H1 (cell line): ENCODE results near the gene PHF10. TPM values are rescaled to one million over a fixed set of nuclear protein-coding genes. Genes with fewer than 3 reads are reported as not detected.

Source experiments
- CTCF ChIA-PET: fragments of 300-600 bp; sonication (Branson Sonifier 250); formaldehyde crosslinking; loops from one replicate; lab custom pipeline; 2021; ENCODE audit not compliant: partially characterized antibody; lab: Charles Lee
- POLR2A ChIA-PET: fragments of 300-600 bp; sonication (Branson Sonifier 250); formaldehyde crosslinking; loops from one replicate; lab custom pipeline; 2021; ENCODE audit warnings: inconsistent platforms; ENCODE audit not compliant: partially characterized antibody; lab: Charles Lee
- DNase-seq, 2 experiments: peaks; one replicate each; pipeline versions ENCODE4 v3.0.0 to v3.0.0-alpha.2; 2010 to 2022; ENCODE audit warnings: low spot score in 2 of 2, low read depth in 1 of 2, mixed read lengths in 1 of 2
- FAIRE-seq: peaks from 2 replicates; lab custom pipeline; 2011; peaks lifted over from hg19 to GRCh38; lab: Jason Lieb, UNC
- H2AFZ ChIP-seq: 2 replicates; pipeline ENCODE4 v1.8.1; 2012; ENCODE audit warnings: low read length, inconsistent platforms
- H2AK5ac ChIP-seq: 2 replicates; pipeline ENCODE4 v1.6.1; 2013; ENCODE audit warnings: low read depth, low read length
- H2BK120ac ChIP-seq: replicated peaks from 2 replicates; pipeline ENCODE3; 2013; ENCODE audit warnings: low read depth, low read length, inconsistent platforms
- H2BK12ac ChIP-seq: 2 replicates; pipeline ENCODE4 v1.6.1; 2013; ENCODE audit warnings: low read depth, low read length
- H2BK15ac ChIP-seq: 2 replicates; pipeline ENCODE4 v1.6.1; 2013; ENCODE audit warnings: low read length
- H2BK20ac ChIP-seq: 2 replicates; pipeline ENCODE4 v1.6.1; 2013; ENCODE audit warnings: low read length
- H2BK5ac ChIP-seq: 2 replicates; pipeline ENCODE4 v1.6.1; 2013; ENCODE audit warnings: low read depth, low read length
- H3K14ac ChIP-seq: 2 replicates; pipeline ENCODE4 v1.6.1; 2013; ENCODE audit warnings: inconsistent platforms; ENCODE audit not compliant: insufficient read length
- H3K18ac ChIP-seq: 2 replicates; pipeline ENCODE4 v1.6.1; 2013; ENCODE audit warnings: low read length; ENCODE audit errors: extremely low read depth
- H3K23ac ChIP-seq: 2 replicates; pipeline ENCODE4 v1.6.1; 2013; ENCODE audit warnings: inconsistent platforms; ENCODE audit not compliant: insufficient read length
- H3K23me2 ChIP-seq: 2 replicates; pipeline ENCODE4 v1.6.1; 2013; ENCODE audit warnings: low read depth, low read length
- H3K27ac ChIP-seq: 2 replicates; pipeline ENCODE4 v1.6.1; 2011; ENCODE audit warnings: low read depth, low read length, inconsistent platforms
- H3K27me3 ChIP-seq, 4 experiments: replicated peaks in 1 of 4; 1 replicate in 1 of 4; 2 replicates in 3 of 4; pipeline versions ENCODE4 v1.6.1 to v1.8.1; 2011 to 2013; ENCODE audit warnings: low read length in 3 of 4, mild to moderate bottlenecking in 3 of 4, inconsistent platforms in 2 of 4, mixed read lengths in 2 of 4, moderate library complexity in 1 of 4; ENCODE audit not compliant: control insufficient read depth in 3 of 4, insufficient read depth in 3 of 4; ENCODE audit errors: extremely low read depth in 1 of 4
- H3K36me3 ChIP-seq, 4 experiments: 2 replicates each; pipeline versions ENCODE4 v1.6.1 to v1.8.1; 2011 to 2013; ENCODE audit warnings: mild to moderate bottlenecking in 4 of 4, low read length in 3 of 4, moderate library complexity in 2 of 4, control low read depth in 1 of 4, inconsistent platforms in 1 of 4; ENCODE audit not compliant: insufficient read depth in 4 of 4, control insufficient read depth in 2 of 4
- H3K4ac ChIP-seq: replicated peaks from 2 replicates; pipeline ENCODE3; 2013; ENCODE audit warnings: low read length, low read depth, mixed read lengths, inconsistent platforms; ENCODE audit not compliant: insufficient read length
- H3K4me1 ChIP-seq, 4 experiments: replicated peaks in 1 of 4; 1 replicate in 1 of 4; 2 replicates in 3 of 4; pipeline versions ENCODE4 v1.6.1 to v1.8.1; 2011 to 2013; ENCODE audit warnings: low read length in 3 of 4, inconsistent platforms in 2 of 4, mixed read lengths in 1 of 4; ENCODE audit not compliant: insufficient read depth in 4 of 4, control insufficient read depth in 3 of 4
- H3K4me2 ChIP-seq, 2 experiments: 2 replicates each; pipeline versions ENCODE4 v1.6.1 to v1.8.1; 2011 to 2013; ENCODE audit warnings: low read depth in 2 of 2, low read length in 2 of 2, control low read depth in 1 of 2, inconsistent platforms in 1 of 2, mild to moderate bottlenecking in 1 of 2; ENCODE audit not compliant: insufficient read depth in 1 of 2
- H3K4me3 ChIP-seq, 4 experiments: fragments of 200-600, 300-600 bp in 1 of 4; sonication (generic), shearing (Covaris generic), sonication (Bioruptor Twin) in 1 of 4; 2 replicates each; pipeline versions ENCODE4 v1.5.1 to v1.8.1; 2011 to 2016; ENCODE audit warnings: low read length in 4 of 4, low read depth in 3 of 4, control low read depth in 2 of 4, inconsistent platforms in 2 of 4, mild to moderate bottlenecking in 2 of 4, mixed read lengths in 1 of 4, moderate library complexity in 1 of 4; ENCODE audit not compliant: insufficient read depth in 2 of 4; ENCODE audit errors: extremely low read depth in 1 of 4
- H3K56ac ChIP-seq: replicated peaks from 2 replicates; pipeline ENCODE3; 2013; ENCODE audit warnings: low read depth, mild to moderate bottlenecking, mixed read lengths, low read length, inconsistent platforms; ENCODE audit not compliant: insufficient read length
- H3K79me1 ChIP-seq: 2 replicates; pipeline ENCODE4 v1.6.1; 2013; ENCODE audit warnings: low read depth, low read length, control low read depth
- H3K79me2 ChIP-seq, 2 experiments: 2 replicates each; pipeline versions ENCODE4 v1.6.1 to v1.8.1; 2012 to 2013; ENCODE audit warnings: low read length in 2 of 2, mild to moderate bottlenecking in 2 of 2, inconsistent platforms in 1 of 2; ENCODE audit not compliant: insufficient read depth in 2 of 2, control insufficient read depth in 1 of 2
- H3K9ac ChIP-seq, 4 experiments: replicated peaks in 1 of 4; 1 replicate in 1 of 4; 2 replicates in 3 of 4; pipeline versions ENCODE4 v1.6.1 to v1.8.1; 2011 to 2013; ENCODE audit warnings: low read depth in 3 of 4, low read length in 3 of 4, control low read depth in 2 of 4, mild to moderate bottlenecking in 2 of 4, moderate library complexity in 2 of 4, inconsistent platforms in 1 of 4; ENCODE audit errors: extremely low read depth in 1 of 4
- H3K9me3 ChIP-seq, 2 experiments: 2 replicates each; pipeline versions ENCODE4 v1.6.1 to v1.8.1; 2012 to 2013; ENCODE audit warnings: mild to moderate bottlenecking in 2 of 2, moderate library complexity in 2 of 2, control low read depth in 1 of 2, inconsistent platforms in 1 of 2, low read depth in 1 of 2, low read length in 1 of 2, mixed read lengths in 1 of 2; ENCODE audit not compliant: insufficient read depth in 2 of 2
- H4K20me1 ChIP-seq, 2 experiments: replicated peaks in 1 of 2; 2 replicates each; pipeline versions ENCODE3 to v1.8.1; 2011 to 2013; ENCODE audit warnings: inconsistent platforms in 2 of 2, low read length in 2 of 2, mild to moderate bottlenecking in 1 of 2; ENCODE audit not compliant: insufficient read depth in 2 of 2, control insufficient read depth in 1 of 2
- H4K5ac ChIP-seq: 2 replicates; pipeline ENCODE4 v1.6.1; 2013; ENCODE audit warnings: low read length, low read depth, mixed read lengths, inconsistent platforms; ENCODE audit not compliant: insufficient read length
- H4K8ac ChIP-seq: 2 replicates; pipeline ENCODE4 v1.8.0; 2013; ENCODE audit warnings: mild to moderate bottlenecking, moderate library complexity, low read length, inconsistent platforms; ENCODE audit not compliant: insufficient read depth; ENCODE audit errors: extremely low read depth
- H4K91ac ChIP-seq: replicated peaks from 2 replicates; pipeline ENCODE3; 2013; ENCODE audit warnings: low read length, mixed read lengths, inconsistent platforms; ENCODE audit not compliant: insufficient read length
- BACH1 ChIP-seq: IDR thresholded peaks from 2 replicates; pipeline ENCODE4 v1.6.1; 2012; ENCODE audit warnings: low read length, improper control_type of control experiment
- EGR1 ChIP-seq: IDR thresholded peaks from 2 replicates; pipeline ENCODE4 v1.6.1; 2011; ENCODE audit warnings: low read depth, low read length, borderline replicate concordance
- JUN ChIP-seq: IDR thresholded peaks from 2 replicates; pipeline ENCODE4 v1.6.1; 2011; ENCODE audit warnings: low read depth, mild to moderate bottlenecking, improper control_type of control experiment, low read length
- KDM5A ChIP-seq: fragments of 200-600 bp; IDR thresholded peaks from 2 replicates; pipeline ENCODE4 v1.7.1; 2012; ENCODE audit warnings: mild to moderate bottlenecking, low read length, inconsistent platforms, mixed read lengths
- SP4 ChIP-seq: IDR thresholded peaks from 2 replicates; pipeline ENCODE4 v1.6.1; 2012; ENCODE audit warnings: low read length, inconsistent platforms
- ZNF274 ChIP-seq: IDR thresholded peaks from 2 replicates; pipeline ENCODE4 v1.7.0; 2012; ENCODE audit warnings: low read length, borderline replicate concordance; ENCODE audit errors: extremely low read depth
- WGBS, 2 experiments: shearing (Covaris generic) in 1 of 2; methylation state at CpG; one replicate each; pipeline versions ENCODE4 v1.1.6 to v1.1.7; 2013 to 2015; ENCODE audit warnings: low lambda C conversion rate in 2 of 2, mixed read lengths in 2 of 2, inconsistent platforms in 1 of 2, low coverage in 1 of 2, missing lambda C conversion rate in 1 of 2; ENCODE audit not compliant: insufficient replicate concordance in 2 of 2, insufficient coverage in 1 of 2, insufficient read length in 1 of 2; ENCODE audit errors: extremely low coverage in 1 of 2, missing lambda C conversion rate in 1 of 2; 5-methylcytosine and 5-hydroxymethylcytosine counted together
- polyA plus RNA-seq, 7 experiments: library from polyadenylated mRNA; depleted of rRNA in 3 of 7; stranded (reverse) in 5 of 7; unstranded in 2 of 7; fragments of >200 nt in 5 of 7; fragments of 200-250 nt in 2 of 7; gene quantifications; 1 replicate in 5 of 7; 2 replicates in 1 of 7; 4 replicates in 1 of 7; pipeline versions ENCODE4 v1.2.1 to v1.2.3, GENCODE V29; 2011 to 2013; ENCODE audit warnings: missing spikeins in 2 of 7, mixed read lengths in 2 of 7
- total RNA-seq: library from RNA; stranded (reverse); fragmentation: NEBNext Ultra II Directional; extraction: Animal tissue kit (Norgen Biotek cat#: 25700); gene quantifications from 2 replicates; pipeline ENCODE4 v1.2.1, GENCODE V29; 2021

Gene PHF10
- total and polyA plus RNA-seq, 2 of the 8 experiments (the other 6 are each of a cell fraction or from before 2014, with no cell fraction given), result 15.6 to 51.1 TPM

GRCh38 chr6:169719117-169719516, 5.2 kb downstream of the PHF10 start:
- Histone ChIP-seq H3K4me3 (no peak overlapping the region), H2BK15ac (no peak overlapping the region), H3K23me2 (peaks cover 9% of the 10 kb centered on the region), H2BK5ac (no peak overlapping the region), H3K27me3 (peaks cover 0 to 2% (median under 1%) of the 10 kb centered on the region in 4 experiments; a peak in 1 of 7 replicates), H3K36me3 (peaks cover 0 to 49% (median 10%) of the 10 kb centered on the region in 4 experiments; a peak in 7 of 8 replicates), H3K79me1 (peaks cover 3% of the 10 kb centered on the region; the same call in 1 of the 2 replicates), H3K9ac (no peak overlapping the region), H4K91ac (no peak overlapping the region), H3K4me2 (no peak overlapping the region), H2BK20ac (no peak overlapping the region), H3K9me3 (no peaks in the 10 kb centered on the region), H4K5ac (no peak overlapping the region), H2BK120ac (no peak overlapping the region), H3K18ac (no peak overlapping the region), H4K20me1 (peaks cover 1 to 13% of the 10 kb centered on the region in 2 experiments), H2BK12ac (no peak overlapping the region), H2AFZ (no peak overlapping the region), H4K8ac (no peak overlapping the region), H2AK5ac (no peak overlapping the region), H3K27ac (no peak overlapping the region), H3K4me1 (peaks cover 0 to 3% (median 0%) of the 10 kb centered on the region in 4 experiments; a peak in 1 of 7 replicates), H3K79me2 (peaks cover 0 to 56% of the 10 kb centered on the region in 2 experiments; a peak in 2 of 4 replicates), H3K14ac (no peak overlapping the region), H3K56ac (no peak overlapping the region), H3K4ac (no peak overlapping the region), H3K23ac (no peak overlapping the region)
- DNase-seq, result no peak
- ChIA-PET CTCF (interaction anchor here (1.0 to 1.4 kb wide), 3 partner anchors 14 to 57 kb away, joined by 3 to 5 read pairs (median 4); no protein-coding TSS in a partner anchor), POLR2A (interaction anchor here (1.8 to 6.4 kb wide), 2 partner anchors 11 to 16 kb away, joined by 4 to 41 read pairs; partner anchors contain the start of genes C6orf120 and WDR27)
- WGBS, 2 experiments, result 83% methylated on average over 4 of the region's 4 CpGs; no CpG with 5 or more reads in 1 of the 2 experiments
- TF ChIP-seq JUN (no peak), SP4 (no peak), BACH1 (no peak), ZNF274 (no peak), KDM5A (no peak), EGR1 (no peak)
- no peak for FAIRE-seq
